SJCRH30 (cell line): ENCODE measurements around the gene SDCCAG8. TPM values are rescaled to one million over a fixed set of nuclear protein-coding genes. Genes with fewer than 3 reads are reported as not detected.
"Not testable (repeated sequence)": the region's sequence is repeated elsewhere in the genome, so short reads cannot be mapped to it uniquely, and the experiment has no call there.

Experiments
- DNase-seq, 2 experiments: peaks; one replicate each; pipeline ENCODE4 v3.0.0-alpha.2; 2015 to 2020
- H3K27ac ChIP-seq: fragments of 250-450 bp; sonication (Bioruptor Pico); 2 replicates; pipeline ENCODE4 v1.5.1; 2020; ENCODE audit warnings: mild to moderate bottlenecking, moderate library complexity
- H3K27me3 ChIP-seq: fragments of 250-450 bp; sonication (Bioruptor Pico); 2 replicates; pipeline ENCODE4 v1.5.1; 2020; ENCODE audit warnings: mild to moderate bottlenecking, moderate library complexity
- H3K36me3 ChIP-seq: fragments of 250-450 bp; sonication (Bioruptor Pico); 2 replicates; pipeline ENCODE4 v1.5.1; 2020; ENCODE audit warnings: mild to moderate bottlenecking, moderate library complexity
- H3K4me1 ChIP-seq: fragments of 250-450 bp; sonication (Bioruptor Pico); 2 replicates; pipeline ENCODE4 v1.5.1; 2020; ENCODE audit warnings: mild to moderate bottlenecking, moderate library complexity
- H3K4me3 ChIP-seq: fragments of 250-450 bp; sonication (Bioruptor Pico); 2 replicates; pipeline ENCODE4 v1.5.1; 2020; ENCODE audit warnings: mild to moderate bottlenecking, moderate library complexity
- H3K9me3 ChIP-seq: fragments of 250-450 bp; sonication (Bioruptor Pico); replicated peaks from 2 replicates; pipeline ENCODE4 v1.5.1; 2020; ENCODE audit warnings: mild to moderate bottlenecking, moderate library complexity
- total RNA-seq: library from RNA; depleted of rRNA; stranded (reverse); fragments of >200 nt; shearing (Covaris generic); gene quantifications from 2 replicates; pipeline ENCODE4 v1.2.3, GENCODE V29; 2014

The SDCCAG8 gene
- total RNA-seq, 1 experiment from 2014 or later, result 13.6 TPM

DNA sequence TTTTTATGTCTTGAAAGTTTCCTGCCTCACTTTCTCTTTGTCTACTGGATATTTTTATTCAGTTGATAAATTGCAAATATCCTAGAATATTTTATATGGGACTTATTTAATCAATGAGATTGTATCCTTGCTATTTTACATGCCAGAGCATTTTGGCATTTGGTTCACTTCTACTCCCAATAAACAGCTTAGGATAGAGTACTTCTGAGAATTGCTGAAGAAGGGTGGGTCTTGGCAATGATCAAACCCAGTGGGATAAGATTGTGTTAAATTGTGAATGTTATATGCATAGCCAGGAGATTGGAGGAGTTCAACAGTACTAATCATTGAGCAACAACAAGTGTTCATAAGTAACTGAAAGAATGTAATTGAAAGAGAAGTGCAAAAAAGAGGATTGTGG is 60.1 kb downstream of the SDCCAG8 start:
- Histone ChIP-seq H3K27me3 (no peaks in the 10 kb centered on the region), H3K36me3 (no peaks in the 10 kb centered on the region), H3K9me3 (no peaks in the 10 kb centered on the region), H3K4me1 (no peaks in the 10 kb centered on the region), H3K27ac (no peak overlapping the region), H3K4me3 (no peak overlapping the region)
- DNase-seq, result no peak

DNA sequence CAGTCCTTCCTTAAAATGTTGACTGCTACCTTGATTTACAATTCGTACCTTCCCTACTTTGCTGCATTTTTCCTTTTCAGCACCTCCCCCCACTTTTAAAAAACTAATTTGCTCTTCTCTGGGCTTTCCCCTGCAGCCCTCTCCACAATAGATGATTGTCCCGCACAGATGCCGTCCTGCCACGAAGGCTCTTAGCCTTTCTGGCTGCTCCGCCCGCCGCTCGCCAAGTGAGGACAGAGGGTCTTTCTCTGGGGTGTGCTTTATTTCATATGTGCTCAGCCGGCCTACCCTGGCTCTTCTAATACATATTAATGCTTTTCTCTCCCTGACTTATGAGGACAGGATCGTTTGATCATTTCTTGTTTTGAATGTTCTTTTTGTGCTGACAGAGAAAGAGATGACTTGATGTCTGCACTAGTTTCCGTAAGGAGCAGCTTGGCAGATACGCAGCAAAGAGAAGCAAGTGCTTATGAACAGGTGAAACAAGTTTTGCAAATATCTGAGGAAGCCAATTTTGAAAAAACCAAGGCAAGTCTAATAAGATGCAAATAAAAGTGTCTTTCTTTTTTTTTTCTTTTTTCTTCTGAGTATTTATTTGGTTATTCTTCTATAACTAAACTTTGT is 60.6 kb downstream of the SDCCAG8 start:
- no peaks in the 10 kb centered on the region for H3K4me1 ChIP-seq
- no peaks in the 10 kb centered on the region for H3K27me3 ChIP-seq
- H3K9me3 ChIP-seq, result no peaks in the 10 kb centered on the region
- DNase-seq, result peak; percentile 6 to 7
- H3K27ac ChIP-seq, result no peak overlapping the region
- no peaks in the 10 kb centered on the region for H3K36me3 ChIP-seq
- H3K4me3 ChIP-seq, result no peak overlapping the region

DNA sequence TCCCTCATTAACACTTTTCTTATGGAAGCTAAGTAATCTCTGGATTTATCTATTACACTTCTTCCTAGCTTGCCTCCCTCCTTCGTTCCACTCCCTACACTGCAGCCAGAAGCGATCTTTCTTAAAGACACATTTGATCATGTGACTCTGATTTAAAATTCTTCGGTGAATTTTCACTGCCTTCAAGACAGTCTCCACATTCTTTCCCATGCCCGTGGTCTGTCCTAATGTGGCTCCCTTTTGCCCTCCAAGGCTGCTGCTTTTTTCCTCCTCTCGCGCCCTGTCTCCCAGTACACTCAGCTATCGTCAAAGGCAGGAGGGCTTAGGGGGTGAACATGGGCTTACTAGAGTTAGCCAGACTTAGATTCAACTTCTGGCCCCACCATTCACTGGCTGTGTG is 64.4 kb downstream of the SDCCAG8 start:
- no peak overlapping the region for H3K27ac ChIP-seq
- DNase-seq, result no peak
- 0 out of 2 replicates have a peak, but pooled peaks cover 5% of the 10 kb centered on the region for H3K4me1 ChIP-seq
- no peaks in the 10 kb centered on the region for H3K9me3 ChIP-seq
- H3K36me3 ChIP-seq, result no peaks in the 10 kb centered on the region
- no peaks in the 10 kb centered on the region for H3K27me3 ChIP-seq
- H3K4me3 ChIP-seq, result no peak overlapping the region

DNA sequence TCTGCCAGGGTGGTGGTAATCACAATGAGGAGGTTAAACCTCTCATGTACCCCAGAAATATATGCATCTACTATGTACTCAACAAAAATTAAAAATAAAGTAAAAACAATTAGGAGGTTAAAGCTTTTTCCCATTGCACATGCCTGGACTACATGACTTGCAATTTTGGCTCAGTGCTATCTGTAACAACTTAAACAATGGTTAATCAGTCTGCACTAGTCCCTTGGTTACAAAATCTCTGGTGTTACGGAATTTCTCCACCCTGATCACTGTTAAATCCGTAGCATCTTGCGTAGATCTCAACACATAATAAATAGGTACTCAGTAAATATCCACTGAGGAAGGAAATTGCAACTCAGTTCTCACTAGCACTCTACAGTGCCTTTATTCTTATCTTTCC is 66.5 kb downstream of the SDCCAG8 start:
- H3K27me3 ChIP-seq, result no peaks in the 10 kb centered on the region
- no peak overlapping the region for H3K27ac ChIP-seq
- H3K9me3 ChIP-seq, result no peaks in the 10 kb centered on the region
- 0 out of 2 replicates have a peak, but pooled peaks cover 5% of the 10 kb centered on the region for H3K4me1 ChIP-seq
- no peak for DNase-seq
- no peaks in the 10 kb centered on the region for H3K36me3 ChIP-seq
- H3K4me3 ChIP-seq, result no peak overlapping the region

DNA sequence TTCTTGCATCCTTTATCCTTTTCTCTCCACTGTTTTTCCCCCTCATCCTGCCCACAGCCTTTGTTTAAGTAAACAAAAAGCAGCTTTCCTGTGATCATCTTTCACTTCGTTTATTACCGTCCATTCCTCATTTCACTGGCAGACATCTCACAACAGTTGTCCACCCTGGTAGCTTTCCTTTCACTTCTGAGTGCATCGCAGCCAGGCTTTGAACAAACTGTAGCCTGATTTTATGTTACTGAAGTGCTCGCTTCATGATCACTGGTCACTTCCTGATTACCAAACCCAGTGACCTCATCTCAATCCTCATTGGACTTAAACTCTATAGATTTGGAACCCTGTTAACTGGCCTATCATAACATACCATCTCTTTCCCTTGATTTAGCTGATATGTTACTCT is 67.7 kb downstream of the SDCCAG8 start:
- Histone ChIP-seq H3K9me3 (no peaks in the 10 kb centered on the region), H3K4me3 (no peak overlapping the region), H3K36me3 (no peaks in the 10 kb centered on the region), H3K27me3 (no peaks in the 10 kb centered on the region), H3K27ac (no peak overlapping the region), H3K4me1 (0 out of 2 replicates have a peak, but pooled peaks cover 5% of the 10 kb centered on the region)
- peak in 1 of 2 experiments; percentile 9 for DNase-seq

DNA sequence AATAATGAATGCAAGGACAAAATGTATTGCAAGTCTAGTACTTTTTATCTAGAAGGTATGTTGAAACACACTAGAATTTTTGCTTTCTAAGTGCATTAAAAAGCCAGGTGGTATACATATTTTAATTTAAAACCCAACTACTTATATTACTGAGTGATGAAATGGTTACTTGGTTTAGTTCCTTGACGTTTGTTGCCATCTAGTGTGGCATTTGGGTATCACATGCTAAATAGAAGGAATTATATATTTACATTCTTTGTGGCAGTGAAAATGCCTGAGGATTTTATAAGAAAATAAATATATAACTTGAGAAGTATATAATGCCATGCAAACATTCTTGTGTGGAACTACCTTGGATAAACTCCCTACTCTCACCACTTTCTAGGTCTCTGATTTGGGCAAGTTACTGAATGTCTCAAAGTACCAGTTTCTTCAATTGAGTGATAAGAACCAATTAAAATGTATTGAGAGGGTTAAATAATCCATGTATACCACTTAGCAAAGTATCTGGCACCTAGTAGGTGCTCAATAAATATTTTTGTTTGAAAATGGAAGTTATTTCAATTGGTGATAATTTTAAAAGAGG is 69.6 kb downstream of the SDCCAG8 start:
- H3K27me3 ChIP-seq, result no peaks in the 10 kb centered on the region
- no peaks in the 10 kb centered on the region for H3K9me3 ChIP-seq
- H3K27ac ChIP-seq, result no peak overlapping the region
- no peaks in the 10 kb centered on the region for H3K36me3 ChIP-seq
- 0 out of 2 replicates have a peak, but pooled peaks cover 5% of the 10 kb centered on the region for H3K4me1 ChIP-seq
- no peak overlapping the region for H3K4me3 ChIP-seq
- DNase-seq, result peak; percentile 4 to 69

DNA sequence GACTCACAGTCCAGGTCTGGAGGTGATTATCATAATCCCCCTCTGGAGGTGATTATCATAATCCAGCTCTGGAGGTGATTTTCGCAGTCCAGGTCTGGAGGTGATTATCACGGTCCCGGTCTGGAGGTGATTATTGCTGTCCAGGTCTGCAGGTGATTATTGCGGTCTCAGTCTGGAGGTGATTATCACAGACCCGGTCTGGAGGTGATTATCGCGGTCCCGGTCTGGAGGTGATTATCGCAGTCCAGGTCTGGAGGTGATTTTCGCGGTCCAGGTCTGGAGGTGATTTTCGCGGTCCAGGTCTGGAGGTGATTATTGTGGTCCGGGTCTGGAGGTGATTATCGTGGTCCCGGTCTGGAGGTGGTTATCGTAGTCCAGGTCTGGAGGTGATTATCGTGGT is 76.6 kb downstream of the SDCCAG8 start:
- no peaks in the 10 kb centered on the region for H3K27me3 ChIP-seq
- no peaks in the 10 kb centered on the region for H3K4me1 ChIP-seq
- no peaks in the 10 kb centered on the region for H3K9me3 ChIP-seq
- no peak for DNase-seq
- H3K27ac ChIP-seq, result no peak overlapping the region
- H3K4me3 ChIP-seq, result no peak overlapping the region
- no peaks in the 10 kb centered on the region for H3K36me3 ChIP-seq

DNA sequence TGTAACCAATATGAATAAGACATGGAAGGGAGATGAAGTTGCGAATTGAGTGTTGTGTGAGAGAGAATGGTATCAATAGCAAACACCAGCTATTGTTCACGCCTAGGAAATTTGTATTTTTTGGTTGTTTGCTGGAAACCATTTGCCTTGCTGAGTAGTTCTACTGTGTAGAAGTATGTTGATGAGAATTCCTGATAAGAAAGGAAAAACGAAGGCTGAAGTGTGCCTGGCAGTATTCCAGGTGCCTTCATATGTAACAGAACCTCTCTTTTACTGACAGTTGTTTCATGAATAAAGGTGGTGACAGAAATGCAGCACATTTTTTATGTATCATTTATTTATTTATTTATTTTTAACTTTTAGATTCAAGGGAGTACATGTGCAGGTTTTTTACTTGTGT is 79.5 kb downstream of the SDCCAG8 start:
- no peak overlapping the region for H3K27ac ChIP-seq

DNA sequence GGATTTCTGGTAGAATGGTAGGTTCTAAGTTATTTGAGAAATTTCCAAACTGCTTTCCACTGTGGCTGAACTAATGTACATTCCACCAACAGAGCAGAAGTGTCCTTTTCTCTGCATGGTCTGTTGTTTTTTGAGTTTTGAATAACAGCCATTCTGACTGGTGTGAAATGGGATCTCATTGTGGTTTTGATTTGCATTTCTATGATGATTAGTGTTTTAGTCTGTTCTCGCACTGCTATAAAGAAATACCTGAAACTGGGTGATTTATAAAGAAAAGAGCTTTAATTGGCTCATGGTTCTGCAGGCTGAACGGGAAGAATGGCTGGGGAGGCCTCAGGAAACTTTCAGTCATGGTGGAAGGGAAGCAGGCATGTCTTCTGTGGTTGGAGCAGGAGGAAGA is 80.3 kb downstream of the SDCCAG8 start:
- no peaks in the 10 kb centered on the region for H3K27me3 ChIP-seq
- H3K4me3 ChIP-seq, result no peak overlapping the region
- H3K27ac ChIP-seq, result no peak overlapping the region
- no peak for DNase-seq
- no peaks in the 10 kb centered on the region for H3K4me1 ChIP-seq
- no peaks in the 10 kb centered on the region for H3K36me3 ChIP-seq
- H3K9me3 ChIP-seq, result no peaks in the 10 kb centered on the region

More for the DNA sequence above, 79.5 kb downstream of the SDCCAG8 start:
- no peak overlapping the region for H3K4me3 ChIP-seq
- H3K27me3 ChIP-seq, result no peaks in the 10 kb centered on the region
- DNase-seq, result no peak
- no peaks in the 10 kb centered on the region for H3K9me3 ChIP-seq
- H3K36me3 ChIP-seq, result no peaks in the 10 kb centered on the region
- H3K4me1 ChIP-seq, result no peaks in the 10 kb centered on the region

DNA sequence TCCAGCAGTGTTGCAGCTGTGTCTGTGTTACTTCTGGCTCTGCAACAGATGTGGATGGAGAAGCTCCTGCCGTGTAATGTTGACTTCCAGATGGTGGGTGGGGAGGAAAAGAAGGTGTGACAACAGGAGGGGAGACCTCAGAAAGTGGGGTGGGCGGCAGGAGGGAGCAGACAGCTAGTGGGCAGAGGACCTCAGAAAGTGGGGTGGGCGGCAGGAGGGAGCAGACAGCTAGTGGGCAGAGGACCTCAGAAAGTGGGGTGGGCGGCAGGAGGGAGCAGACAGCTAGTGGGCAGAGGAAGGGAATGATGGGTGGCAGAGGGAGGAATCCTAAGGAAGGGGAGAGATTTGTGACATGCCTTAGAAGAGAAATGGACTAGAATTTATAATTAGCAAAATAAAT is 83.0 kb downstream of the SDCCAG8 start:
- H3K36me3 ChIP-seq, H3K4me1 ChIP-seq, DNase-seq, H3K27ac ChIP-seq, H3K27me3 ChIP-seq, H3K9me3 ChIP-seq, H3K4me3 ChIP-seq: not testable (repeated sequence)

DNA sequence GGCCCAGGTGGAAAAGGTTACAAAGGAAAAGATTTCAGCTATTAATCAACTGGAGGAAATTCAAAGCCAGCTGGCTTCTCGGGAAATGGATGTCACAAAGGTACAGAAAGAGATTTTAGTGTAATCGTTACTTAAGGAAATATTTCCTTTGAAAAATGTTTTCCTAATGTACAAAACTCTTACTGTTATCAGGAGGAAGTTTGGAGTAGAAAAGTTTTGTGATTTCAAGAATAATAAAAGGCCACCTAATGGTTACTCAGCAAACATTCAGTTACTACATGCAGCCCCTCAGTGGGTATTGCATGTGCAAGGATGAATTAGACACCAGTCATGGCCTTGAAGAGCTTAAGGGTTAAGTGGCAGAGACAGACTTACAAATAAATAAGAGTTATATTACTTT is 85.2 kb downstream of the SDCCAG8 start:
- no peak overlapping the region for H3K27ac ChIP-seq
- DNase-seq, result no peak
- H3K4me3 ChIP-seq, result no peak overlapping the region
- no peaks in the 10 kb centered on the region for H3K27me3 ChIP-seq
- no peaks in the 10 kb centered on the region for H3K4me1 ChIP-seq
- no peaks in the 10 kb centered on the region for H3K9me3 ChIP-seq
- H3K36me3 ChIP-seq, result no peaks in the 10 kb centered on the region

DNA sequence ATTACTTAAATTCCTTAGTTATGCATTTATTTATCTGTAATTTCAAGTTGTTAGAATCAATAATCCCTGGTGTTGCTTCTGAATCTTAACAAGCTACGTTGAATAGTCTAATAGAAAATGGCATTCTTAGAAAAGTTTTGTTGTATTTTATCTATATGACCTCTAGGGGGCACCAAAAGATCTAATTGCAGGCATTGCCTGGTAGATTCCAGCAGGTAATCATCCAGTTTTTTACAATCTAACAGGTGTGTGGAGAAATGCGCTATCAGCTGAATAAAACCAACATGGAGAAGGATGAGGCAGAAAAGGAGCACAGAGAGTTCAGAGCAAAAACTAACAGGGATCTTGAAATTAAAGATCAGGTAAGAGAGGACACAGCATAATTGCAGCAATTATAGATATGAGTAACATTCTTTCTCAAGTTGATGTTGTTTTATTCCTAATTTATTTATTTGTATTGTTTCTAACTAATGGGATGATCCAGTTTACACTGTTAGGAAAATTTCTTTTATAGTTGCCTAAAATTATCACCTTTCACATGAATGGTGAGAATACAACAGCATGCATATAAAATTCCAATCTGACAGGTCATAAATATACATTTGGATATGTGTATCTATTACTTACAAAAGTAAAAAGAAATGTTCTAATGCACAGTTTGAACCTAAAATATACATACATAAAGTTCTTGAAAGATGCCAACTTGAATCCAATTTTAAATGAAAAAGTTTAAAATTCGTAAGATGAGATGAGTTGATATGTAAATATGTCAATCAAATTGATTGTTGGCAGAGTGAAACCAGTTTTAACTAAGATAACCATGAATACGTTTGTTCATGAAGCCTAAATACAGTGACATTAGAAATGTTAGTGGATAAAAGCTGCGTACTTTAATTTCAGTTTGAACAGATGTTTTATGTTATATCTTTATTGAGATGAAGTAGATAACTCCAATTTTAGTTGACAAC is 88.4 kb downstream of the SDCCAG8 start:
- H3K4me1 ChIP-seq, result no peaks in the 10 kb centered on the region
- H3K36me3 ChIP-seq, result no peaks in the 10 kb centered on the region
- no peaks in the 10 kb centered on the region for H3K9me3 ChIP-seq
- H3K4me3 ChIP-seq, result no peak overlapping the region
- no peaks in the 10 kb centered on the region for H3K27me3 ChIP-seq
- H3K27ac ChIP-seq, result no peak overlapping the region
- peak in 1 of 2 experiments; percentile 74 for DNase-seq

DNA sequence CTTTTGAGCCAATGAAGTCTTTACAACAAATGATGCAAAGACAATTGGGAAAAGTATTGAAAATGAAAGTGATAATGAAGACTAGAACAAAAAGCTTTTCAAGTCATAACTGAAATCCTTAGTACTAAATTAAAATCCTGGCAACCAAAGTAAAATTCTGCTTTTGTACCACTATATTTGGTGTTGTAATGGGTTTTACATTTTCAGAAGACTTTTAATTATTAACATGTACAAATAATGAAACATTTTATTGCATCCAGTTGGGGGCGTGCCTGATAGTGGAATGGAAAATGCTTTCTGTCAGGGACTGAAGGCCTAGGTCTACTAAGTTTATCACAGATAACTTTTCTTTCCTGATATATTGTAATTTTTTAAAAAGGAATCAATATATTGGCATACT is 89.4 kb downstream of the SDCCAG8 start:
- Histone ChIP-seq H3K36me3 (no peaks in the 10 kb centered on the region), H3K27me3 (no peaks in the 10 kb centered on the region), H3K4me3 (no peak overlapping the region), H3K9me3 (no peaks in the 10 kb centered on the region), H3K27ac (no peak overlapping the region), H3K4me1 (no peaks in the 10 kb centered on the region)
- peak; percentile 5 to 36 for DNase-seq

DNA sequence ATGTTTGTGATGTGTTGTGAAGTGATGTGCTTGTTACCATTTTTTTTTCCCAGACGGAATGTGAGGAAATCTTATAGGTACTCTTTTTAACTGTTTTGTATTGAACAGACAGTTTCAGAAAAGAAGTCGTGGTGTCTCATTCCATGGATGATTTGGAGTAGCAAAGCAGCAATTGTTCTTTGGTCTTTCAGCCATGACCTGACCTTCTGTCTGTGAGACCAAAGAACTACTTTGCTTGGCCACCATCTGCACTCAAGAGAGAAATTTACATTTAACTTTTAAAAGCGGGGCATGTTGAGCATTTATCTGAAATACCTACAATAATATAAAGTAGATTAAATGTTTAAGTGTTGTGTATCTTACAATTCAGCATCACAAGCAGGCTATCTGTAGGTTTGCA is 90.2 kb downstream of the SDCCAG8 start:
- DNase-seq, result no peak
- H3K27ac ChIP-seq, result no peak overlapping the region
- H3K4me1 ChIP-seq, result no peaks in the 10 kb centered on the region
- no peaks in the 10 kb centered on the region for H3K9me3 ChIP-seq
- no peak overlapping the region for H3K4me3 ChIP-seq
- no peaks in the 10 kb centered on the region for H3K27me3 ChIP-seq
- H3K36me3 ChIP-seq, result no peaks in the 10 kb centered on the region

DNA sequence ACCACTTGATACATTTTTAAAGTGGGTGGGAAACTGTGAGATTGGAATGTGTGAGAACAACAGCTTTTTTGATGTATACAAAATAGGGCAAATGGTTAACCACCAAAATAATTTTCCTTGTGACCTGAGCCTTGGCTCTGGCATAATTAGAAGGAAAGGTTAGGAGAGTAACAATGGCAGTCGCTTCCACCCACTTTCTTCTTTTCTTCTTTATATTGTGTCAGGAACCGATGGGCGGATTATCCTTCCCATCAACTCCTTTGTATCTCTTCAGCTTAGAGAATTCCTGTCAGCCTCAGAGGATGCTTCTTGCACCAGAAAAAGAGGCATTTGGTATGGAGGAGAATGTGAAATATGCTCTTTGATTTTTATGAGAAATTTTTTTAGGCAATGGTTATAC is 90.6 kb downstream of the SDCCAG8 start:
- no peak overlapping the region for H3K4me3 ChIP-seq
- H3K27ac ChIP-seq, result no peak overlapping the region
- H3K36me3 ChIP-seq, result no peaks in the 10 kb centered on the region
- no peaks in the 10 kb centered on the region for H3K9me3 ChIP-seq
- DNase-seq, result no peak
- H3K4me1 ChIP-seq, result no peaks in the 10 kb centered on the region
- no peaks in the 10 kb centered on the region for H3K27me3 ChIP-seq
